ENCODE data around the gene LGI4. TPM values are rescaled to one million over a fixed set of nuclear protein-coding genes. Genes with fewer than 3 reads are reported as not detected.
"Not testable (repeated sequence)": the region's sequence is repeated elsewhere in the genome, so short reads cannot be mapped to it uniquely, and the experiment has no call there.

The LGI4 gene
- total RNA-seq, 2 donors from 2014 or later = 1.6 to 3.9 TPM

DNA sequence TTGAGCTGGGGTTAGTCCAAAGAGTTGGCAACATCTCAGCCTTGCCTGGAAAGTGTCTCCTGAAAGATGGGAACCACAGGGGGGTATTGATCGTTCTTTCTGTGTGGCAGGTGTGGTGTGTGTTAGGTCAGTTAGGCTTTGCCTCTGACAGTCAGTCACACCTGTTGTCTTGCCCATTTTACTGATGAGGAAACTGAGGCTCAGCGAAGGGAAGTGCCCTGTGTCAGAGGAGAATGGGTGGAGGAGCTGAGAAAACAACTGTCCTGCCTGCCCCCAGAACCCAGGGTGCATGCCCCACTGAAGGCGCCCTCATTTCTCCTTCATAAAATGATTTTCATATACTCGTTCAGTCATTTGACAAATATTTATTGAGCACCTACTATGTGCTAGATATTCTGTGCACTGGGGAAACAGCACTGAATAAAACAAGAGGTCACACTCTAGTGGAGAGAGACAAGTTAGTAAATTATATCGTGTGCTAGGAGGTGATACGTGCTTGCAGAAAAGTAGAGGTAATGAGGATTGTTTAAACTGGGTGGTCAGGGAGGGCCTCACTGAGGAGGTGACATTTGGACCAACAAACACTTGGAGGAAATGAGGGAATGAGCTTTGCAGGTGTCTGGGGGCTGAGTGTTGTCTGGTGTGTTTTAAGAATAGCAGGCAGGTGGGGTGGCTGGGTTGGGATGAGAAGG lies 21.3 kb upstream of the LGI4 start:
- no peaks in the 10 kb centered on the region for H3K36me3 ChIP-seq (replicated peaks in 1 of 2; ENCODE audit: insufficient read depth in 1 of 2, low read depth in 2 of 2)
- no peak for TF ChIP-seq POLR2A (IDR thresholded peaks at IDR 0.05)
- TF ChIP-seq CTCF (IDR thresholded peaks at IDR 0.05) = no peak
- DNase-seq (no peak), ATAC-seq (no peak)
- peaks cover 0 to 20% of the 10 kb centered on the region in 2 donors for H3K27me3 ChIP-seq
- H3K27ac ChIP-seq = no peak overlapping the region
- intact Hi-C loops (cut with DNase I) = no loop called here
- peaks cover 18% of the 10 kb centered on the region for H3K4me1 ChIP-seq
- 75 to 76% methylated on average over 6 of the region's 6 CpGs for WGBS, 2 donors
- H3K4me3 ChIP-seq = no peak overlapping the region
- H3K9me3 ChIP-seq = no peaks in the 10 kb centered on the region

DNA sequence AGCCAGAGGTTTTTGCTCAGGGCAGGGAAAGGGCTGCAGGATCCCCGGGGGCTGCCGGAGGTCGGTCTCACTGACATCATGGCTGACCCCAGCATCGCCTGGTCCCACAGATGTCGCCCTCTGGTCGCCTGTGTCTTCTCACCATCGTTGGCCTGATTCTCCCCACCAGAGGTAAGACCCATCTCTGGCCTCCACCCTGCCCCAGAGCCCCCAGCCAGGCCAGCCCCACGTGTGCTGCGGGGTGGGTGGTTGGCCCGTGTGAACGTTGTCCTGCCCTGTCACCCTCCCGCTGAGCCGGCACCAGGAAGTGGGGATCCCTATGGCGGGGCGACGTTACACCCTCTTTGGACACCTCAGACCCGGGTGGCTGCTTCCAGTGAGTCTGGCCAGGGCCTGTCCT lies 20.6 kb upstream of the LGI4 start:
- Histone ChIP-seq H3K9me3 (no peaks in the 10 kb centered on the region), H3K4me1 (peaks cover 18% of the 10 kb centered on the region), H3K4me3 (no peak overlapping the region), H3K27me3 (peaks cover 0 to 20% of the 10 kb centered on the region in 2 donors), H3K36me3 (replicated peaks in 1 of 2; ENCODE audit: insufficient read depth in 1 of 2, low read depth in 2 of 2) (no peaks in the 10 kb centered on the region), H3K27ac (peak overlapping the region in 1 of 4 donors; percentile 50)
- DNase-seq = no peak
- WGBS, 2 donors = 27 to 39% methylated on average over 8 to 17 of the region's 17 CpGs
- ATAC-seq = no peak
- intact Hi-C loops (cut with DNase I) = no loop called here
- no peak for TF ChIP-seq POLR2A (IDR thresholded peaks at IDR 0.05)
- no peak for TF ChIP-seq CTCF (IDR thresholded peaks at IDR 0.05)

DNA sequence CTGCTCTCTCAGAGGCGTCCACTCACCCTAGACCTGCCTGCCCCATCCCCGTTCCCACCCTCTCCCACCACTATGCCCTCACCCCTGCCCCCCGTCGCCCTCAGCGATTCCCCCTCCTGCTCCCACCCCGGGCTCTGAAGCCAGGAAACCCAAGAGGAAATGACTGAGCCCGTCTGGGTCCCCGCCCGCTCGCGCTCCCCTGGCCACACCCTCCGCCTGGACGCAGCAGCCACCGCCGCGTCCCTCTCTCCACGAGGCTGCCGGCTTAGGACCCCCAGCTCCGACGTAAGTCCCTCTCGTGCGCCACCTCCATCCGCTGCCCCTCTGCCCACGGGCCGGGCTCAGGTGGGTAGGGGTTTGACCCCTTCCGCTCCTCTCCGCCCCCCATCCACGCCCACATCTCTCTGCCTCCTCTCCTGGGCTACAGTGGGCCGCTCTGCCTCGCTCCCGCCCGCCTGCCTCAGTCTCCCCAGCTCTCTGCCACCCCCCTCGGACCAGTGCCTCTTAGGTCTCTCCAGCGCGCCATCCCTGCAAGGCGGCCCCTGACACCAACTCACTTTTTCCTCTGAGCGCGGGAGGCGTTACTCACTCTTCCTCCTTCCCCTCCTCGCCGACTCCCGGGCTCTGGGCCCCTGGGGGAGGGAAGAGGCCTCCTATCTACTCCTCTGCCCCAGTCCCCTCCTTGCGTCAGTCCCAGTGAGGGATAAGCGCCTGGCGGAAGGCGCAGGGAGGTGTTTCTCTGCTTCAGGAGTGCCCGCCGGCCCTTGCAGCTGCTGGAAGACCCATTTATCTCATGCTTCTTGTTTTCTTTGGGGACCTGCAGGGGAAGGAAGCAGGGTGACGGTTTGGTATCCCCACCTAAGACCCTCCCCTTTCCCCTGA lies 19.9 kb upstream of the LGI4 start, which contains the start of gene FXYD5:
TSS of gene FXYD5 (plus strand) at position 211 of the 882 bp plus-strand sequence. CDS start 816 bp downstream, outside the sequence.
- peaks cover 18% of the 10 kb centered on the region for H3K4me1 ChIP-seq
- peaks cover 0 to 20% of the 10 kb centered on the region in 2 donors for H3K27me3 ChIP-seq
- peak; percentile 38 to 58 (median 56) for DNase-seq
- intact Hi-C loops (cut with DNase I) = no loop called here
- ATAC-seq = peak; percentile 73
- peak within 1 kb of the TSS in 2 of 4 donors; percentile 50 to 62 for H3K27ac ChIP-seq
- peak within 1 kb of the TSS in 1 of 2 donors; percentile 7 for H3K4me3 ChIP-seq
- no peaks in the 10 kb centered on the region for H3K9me3 ChIP-seq
- TF ChIP-seq POLR2A (IDR thresholded peaks at IDR 0.05) (peak in 2 of 3 donors; percentile 11 to 43), CTCF (IDR thresholded peaks at IDR 0.05) (no peak)
- H3K36me3 ChIP-seq (replicated peaks in 1 of 2; ENCODE audit: insufficient read depth in 1 of 2, low read depth in 2 of 2) = no peaks in the 10 kb centered on the region
- 2 to 3% methylated on average over 31 to 49 of the region's 49 CpGs for WGBS, 2 donors

GRCh38 chr19:35153701-35154524 lies 19.1 kb upstream of the LGI4 start:
- 2% methylated on average over 29 to 35 of the region's 36 CpGs for WGBS, 2 donors
- intact Hi-C loops (cut with DNase I) = no loop called here

GRCh38 chr19:35153129-35153522 lies 18.3 kb upstream of the LGI4 start:
- intact Hi-C loops (cut with DNase I); H3K9me3 ChIP-seq; ATAC-seq; H3K36me3 ChIP-seq (replicated peaks in 1 of 2; ENCODE audit: insufficient read depth in 1 of 2, low read depth in 2 of 2); H3K27ac ChIP-seq; DNase-seq; H3K4me3 ChIP-seq: not testable (repeated sequence)
- Histone ChIP-seq H3K27me3 (peaks cover 0 to 20% of the 10 kb centered on the region in 2 donors), H3K4me1 (peaks cover 18% of the 10 kb centered on the region)
- 55 to 57% methylated on average over 10 of the region's 10 CpGs for WGBS, 2 donors

More at GRCh38 chr19:35153701-35154524, 19.1 kb upstream of the LGI4 start:
- Histone ChIP-seq H3K4me3 (peak overlapping the region in 1 of 2 donors; percentile 7), H3K9me3 (no peaks in the 10 kb centered on the region), H3K27ac (peak overlapping the region in 1 of 4 donors; percentile 62), H3K4me1 (peaks cover 18% of the 10 kb centered on the region), H3K27me3 (peaks cover 0 to 20% of the 10 kb centered on the region in 2 donors), H3K36me3 (replicated peaks in 1 of 2; ENCODE audit: insufficient read depth in 1 of 2, low read depth in 2 of 2) (no peaks in the 10 kb centered on the region)
- DNase-seq = peak in 2 of 4 donors; percentile 41 to 43
- TF ChIP-seq CTCF (IDR thresholded peaks at IDR 0.05) (peak in 5 of 7 experiments; percentile 24 to 44 (median 39)), POLR2A (IDR thresholded peaks at IDR 0.05) (no peak)
- peak; percentile 46 for ATAC-seq
